ENCODE results near the gene TRIM31.

GRCh38 chr6:30156262-30156599 is 43.3 kb upstream of the TRIM31 start:
- TF ChIP-seq, protein P1, sequence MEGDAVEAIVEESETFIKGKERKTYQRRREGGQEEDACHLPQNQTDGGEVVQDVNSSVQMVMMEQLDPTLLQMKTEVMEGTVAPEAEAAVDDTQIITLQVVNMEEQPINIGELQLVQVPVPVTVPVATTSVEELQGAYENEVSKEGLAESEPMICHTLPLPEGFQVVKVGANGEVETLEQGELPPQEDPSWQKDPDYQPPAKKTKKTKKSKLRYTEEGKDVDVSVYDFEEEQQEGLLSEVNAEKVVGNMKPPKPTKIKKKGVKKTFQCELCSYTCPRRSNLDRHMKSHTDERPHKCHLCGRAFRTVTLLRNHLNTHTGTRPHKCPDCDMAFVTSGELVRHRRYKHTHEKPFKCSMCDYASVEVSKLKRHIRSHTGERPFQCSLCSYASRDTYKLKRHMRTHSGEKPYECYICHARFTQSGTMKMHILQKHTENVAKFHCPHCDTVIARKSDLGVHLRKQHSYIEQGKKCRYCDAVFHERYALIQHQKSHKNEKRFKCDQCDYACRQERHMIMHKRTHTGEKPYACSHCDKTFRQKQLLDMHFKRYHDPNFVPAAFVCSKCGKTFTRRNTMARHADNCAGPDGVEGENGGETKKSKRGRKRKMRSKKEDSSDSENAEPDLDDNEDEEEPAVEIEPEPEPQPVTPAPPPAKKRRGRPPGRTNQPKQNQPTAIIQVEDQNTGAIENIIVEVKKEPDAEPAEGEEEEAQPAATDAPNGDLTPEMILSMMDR (IDR thresholded peaks at IDR 0.05): no peak
- no peak for TF ChIP-seq POLR2A (IDR thresholded peaks at IDR 0.05)
- TF ChIP-seq EP300 (IDR thresholded peaks at IDR 0.05): no peak

All from tibial nerve (tissue), 4 donors.